GM06990 (cell line): ENCODE measurements around the gene GRM3.

ENCODE experiments used
- DNase-seq: peaks from one replicate; pipeline ENCODE4 v3.0.0-alpha.2; 2011; ENCODE audit not compliant: insufficient read length; ENCODE audit errors: extremely low read depth
- H3K27me3 ChIP-seq: replicated peaks from 2 replicates; pipeline ENCODE4 v1.6.0; 2011; ENCODE audit warnings: low read length; ENCODE audit not compliant: control insufficient read depth, insufficient read depth
- H3K36me3 ChIP-seq: 2 replicates; pipeline ENCODE4 v1.5.1; 2011; ENCODE audit warnings: low read length; ENCODE audit not compliant: control insufficient read depth, insufficient read depth
- H3K4me3 ChIP-seq: replicated peaks from 2 replicates; pipeline ENCODE4 v1.5.1; 2011; ENCODE audit warnings: low read depth, mild to moderate bottlenecking, control low read depth, low read length
- TF ChIP-seq, protein P1 (sequence below): IDR thresholded peaks from 2 replicates; pipeline ENCODE4 v1.5.1; 2011; ENCODE audit warnings: low read length, control low read depth, mild to moderate bottlenecking, inconsistent platforms; ENCODE audit not compliant: insufficient read depth, poor library complexity, severe bottlenecking

The GRM3 gene

DNA sequence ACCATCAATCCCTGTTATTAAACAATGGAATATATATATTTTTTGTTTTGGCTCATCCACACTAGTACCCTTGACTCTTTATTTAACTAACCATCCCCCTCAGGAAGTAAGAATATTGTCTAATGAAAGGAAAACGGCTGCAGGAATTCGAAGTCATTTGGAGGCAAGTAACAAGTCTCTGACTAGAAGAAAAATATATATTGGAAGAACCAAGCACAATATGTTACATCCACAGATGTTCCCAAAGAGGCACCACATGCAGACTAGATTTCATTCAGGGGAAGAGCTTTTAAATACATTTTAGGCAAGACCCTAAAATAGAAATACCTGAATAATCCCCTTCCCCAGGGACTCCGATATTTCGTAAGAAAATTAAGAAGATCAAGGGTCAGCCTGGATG, 104.5 kb downstream of the GRM3 start:
- no peaks in the 10 kb centered on the region; the same call in none of the 2 replicates for H3K27me3 ChIP-seq
- H3K36me3 ChIP-seq = no peaks in the 10 kb centered on the region
- no peak overlapping the region for H3K4me3 ChIP-seq
- no peak for DNase-seq
- TF ChIP-seq, protein P1, sequence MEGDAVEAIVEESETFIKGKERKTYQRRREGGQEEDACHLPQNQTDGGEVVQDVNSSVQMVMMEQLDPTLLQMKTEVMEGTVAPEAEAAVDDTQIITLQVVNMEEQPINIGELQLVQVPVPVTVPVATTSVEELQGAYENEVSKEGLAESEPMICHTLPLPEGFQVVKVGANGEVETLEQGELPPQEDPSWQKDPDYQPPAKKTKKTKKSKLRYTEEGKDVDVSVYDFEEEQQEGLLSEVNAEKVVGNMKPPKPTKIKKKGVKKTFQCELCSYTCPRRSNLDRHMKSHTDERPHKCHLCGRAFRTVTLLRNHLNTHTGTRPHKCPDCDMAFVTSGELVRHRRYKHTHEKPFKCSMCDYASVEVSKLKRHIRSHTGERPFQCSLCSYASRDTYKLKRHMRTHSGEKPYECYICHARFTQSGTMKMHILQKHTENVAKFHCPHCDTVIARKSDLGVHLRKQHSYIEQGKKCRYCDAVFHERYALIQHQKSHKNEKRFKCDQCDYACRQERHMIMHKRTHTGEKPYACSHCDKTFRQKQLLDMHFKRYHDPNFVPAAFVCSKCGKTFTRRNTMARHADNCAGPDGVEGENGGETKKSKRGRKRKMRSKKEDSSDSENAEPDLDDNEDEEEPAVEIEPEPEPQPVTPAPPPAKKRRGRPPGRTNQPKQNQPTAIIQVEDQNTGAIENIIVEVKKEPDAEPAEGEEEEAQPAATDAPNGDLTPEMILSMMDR = no peak

DNA sequence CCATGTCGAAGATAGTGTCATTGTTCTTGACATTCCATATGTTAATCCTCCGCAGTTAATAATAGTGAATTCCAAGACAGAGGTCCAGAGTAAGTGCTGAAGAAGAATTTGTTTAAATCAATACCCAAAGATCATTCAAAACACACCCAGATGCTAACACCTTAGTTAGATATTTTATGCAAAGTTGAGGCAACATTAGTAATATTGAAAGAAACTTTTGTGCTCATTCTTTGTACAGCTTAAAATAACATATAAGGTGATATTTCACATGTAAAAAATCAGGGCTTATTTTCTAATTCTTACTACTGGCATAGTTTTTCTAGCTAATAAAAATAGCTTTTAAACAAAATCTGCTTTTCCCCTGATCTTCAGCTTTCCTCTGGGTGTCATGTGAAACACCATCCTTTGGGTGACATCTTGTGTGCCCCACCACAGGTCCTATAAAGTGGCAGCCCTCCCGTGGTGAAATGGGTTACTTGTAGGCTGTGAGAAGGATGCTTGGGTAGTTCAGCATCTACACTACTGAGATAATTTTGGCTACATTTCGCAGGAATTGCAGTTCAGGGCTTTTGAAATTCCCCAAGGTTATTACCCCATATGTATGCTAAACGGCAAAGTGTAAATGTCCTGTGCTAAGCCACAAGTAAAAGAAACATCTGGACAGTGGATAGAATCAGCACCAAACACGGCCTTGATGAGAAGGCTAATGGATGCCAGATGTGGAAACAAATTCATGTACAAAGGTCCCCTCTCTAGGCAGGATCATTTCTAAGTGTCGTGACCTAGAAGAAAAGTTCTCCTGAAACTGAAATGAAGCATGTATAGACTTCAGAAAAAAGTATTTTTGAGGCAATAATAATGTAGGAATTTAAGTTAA, 105.4 kb downstream of the GRM3 start:
- H3K36me3 ChIP-seq = no peaks in the 10 kb centered on the region
- H3K4me3 ChIP-seq = no peak overlapping the region
- DNase-seq = peak; percentile 32
- TF ChIP-seq, protein P1 = no peak
- H3K27me3 ChIP-seq = no peaks in the 10 kb centered on the region; the same call in 1 of the 2 replicates

DNA sequence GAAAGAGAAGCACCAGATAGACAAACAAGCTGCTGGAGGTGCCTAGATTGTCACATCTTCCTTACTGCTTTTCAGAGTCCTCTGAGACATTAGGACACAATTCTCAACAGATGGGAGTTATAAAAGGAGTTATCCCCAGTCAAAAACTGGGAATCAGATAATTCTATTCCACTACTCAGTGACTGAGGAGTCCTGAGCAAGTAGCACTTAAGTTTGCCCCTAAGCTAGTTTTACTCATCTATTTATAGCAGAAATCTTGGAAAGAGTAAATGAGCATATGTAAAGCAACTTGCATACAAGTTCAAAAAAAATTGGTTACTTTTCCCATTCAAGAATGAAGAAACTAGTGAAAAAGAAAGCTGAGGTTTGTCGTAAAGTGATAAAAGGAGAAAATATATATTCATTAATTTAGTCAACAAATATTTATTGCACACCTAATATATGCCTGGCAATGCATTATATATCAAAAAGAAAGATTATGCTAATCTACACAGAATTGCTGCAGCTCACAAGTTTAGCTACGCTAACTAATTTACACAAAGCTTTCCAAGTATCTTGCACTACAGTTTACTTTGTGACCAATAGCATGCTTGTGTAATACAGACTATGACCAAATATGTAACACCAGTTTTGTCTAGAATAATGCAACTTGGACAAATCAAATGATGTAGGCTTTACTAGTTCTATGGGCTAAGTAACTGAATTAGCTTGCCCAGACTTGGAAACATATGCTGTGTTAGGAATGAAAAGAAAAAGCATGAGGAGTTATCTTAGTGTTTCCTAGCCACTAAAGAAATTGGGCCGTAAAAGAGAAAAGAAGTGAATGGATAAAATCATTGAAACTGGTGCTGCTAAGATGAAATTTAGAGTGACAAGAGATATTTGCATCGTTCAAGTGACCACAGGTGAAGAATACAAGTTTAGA, 106.3 kb downstream of the GRM3 start:
- Histone ChIP-seq H3K36me3 (no peaks in the 10 kb centered on the region), H3K4me3 (no peak overlapping the region), H3K27me3 (no peaks in the 10 kb centered on the region; the same call in 1 of the 2 replicates)
- no peak for DNase-seq
- TF ChIP-seq, protein P1 = no peak

DNA sequence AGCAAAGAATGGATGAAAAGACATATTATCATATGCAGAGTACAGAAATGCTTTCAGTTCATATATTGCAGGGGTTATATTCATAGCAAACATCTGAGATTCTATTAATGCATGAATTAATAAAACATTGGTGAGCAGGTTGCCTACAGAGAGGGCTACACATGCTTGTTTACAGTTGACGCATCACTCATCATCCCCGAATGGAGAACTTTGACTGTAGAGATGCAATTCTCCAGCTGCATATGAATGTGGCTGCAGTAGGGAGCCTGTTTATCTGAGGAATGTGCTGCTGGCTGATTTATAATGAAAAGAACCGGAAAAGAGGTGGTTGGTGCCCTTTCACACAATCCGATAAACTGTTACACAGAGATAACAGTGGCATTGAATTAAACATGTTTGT, 116.5 kb downstream of the GRM3 start:
- Histone ChIP-seq H3K4me3 (no peak overlapping the region), H3K27me3 (no peaks in the 10 kb centered on the region), H3K36me3 (no peaks in the 10 kb centered on the region)
- TF ChIP-seq, protein P1 = no peak
- DNase-seq = no peak

DNA sequence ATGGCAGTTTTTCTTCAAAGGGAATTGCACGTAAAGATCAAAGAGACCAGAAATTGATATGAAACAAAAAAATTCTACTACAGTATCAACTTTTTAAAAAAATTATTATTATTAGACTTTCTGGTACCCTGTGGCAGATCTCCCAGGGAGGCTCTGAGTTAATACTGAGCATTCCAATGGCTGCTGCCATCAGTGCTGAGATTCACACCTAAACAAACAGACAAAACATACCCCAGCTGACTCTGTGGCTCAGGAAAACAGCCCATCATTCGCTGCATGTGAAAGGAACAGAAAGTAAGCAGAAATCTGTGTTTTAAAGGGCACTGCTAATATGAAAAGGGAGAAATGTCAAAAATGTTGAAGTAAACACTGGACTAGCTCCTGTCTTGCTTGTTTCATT, 118.4 kb downstream of the GRM3 start:
- no peaks in the 10 kb centered on the region for H3K36me3 ChIP-seq
- H3K27me3 ChIP-seq = no peaks in the 10 kb centered on the region
- no peak for DNase-seq
- TF ChIP-seq, protein P1 = no peak
- H3K4me3 ChIP-seq = no peak overlapping the region
